NCI-H524 treated with DMSO at 0.1 percent for 48 hours (cell line): ENCODE measurements around the gene SHD.

ENCODE experiments used
- DNase-seq: peaks from one replicate; lab custom pipeline; 2025; lab: John Stamatoyannopoulos, UW

The SHD gene

GRCh38 chr19:4298810-4299550 is 19.9 kb downstream of the SHD start:
- DNase-seq, result no peak

- DNase-seq, result no peak
Observed at GRCh38 chr19:4300589-4300988, 21.5 kb downstream of the SHD start.

- no peak for DNase-seq
Observed at GRCh38 chr19:4301590-4302242, 22.6 kb downstream of the SHD start.

GRCh38 chr19:4302243-4302640 is 23.2 kb downstream of the SHD start, which contains the start of gene TMIGD2:
TMIGD2 (minus strand) TSS chr19:4302389; CDS start chr19:4302385, 4 bp downstream.
- DNase-seq, result no peak

- DNase-seq, result no peak
Observed at GRCh38 chr19:4303819-4304537, 24.9 kb downstream of the SHD start.

GRCh38 chr19:4304538-4305256 is 25.6 kb downstream of the SHD start, which contains the start of gene FSD1:
FSD1 (plus strand) TSS chr19:4304598; CDS start chr19:4304747, 149 bp downstream.
- no peak for DNase-seq

GRCh38 chr19:4305257-4305612 is 26.2 kb downstream of the SHD start:
- no peak for DNase-seq

- no peak for DNase-seq
Observed at GRCh38 chr19:4305659-4306058, 26.6 kb downstream of the SHD start.

- DNase-seq, result no peak
Observed at GRCh38 chr19:4310247-4311121, 31.4 kb downstream of the SHD start.

GRCh38 chr19:4313847-4314490 is 34.9 kb downstream of the SHD start:
- DNase-seq, result no peak

- DNase-seq, result no peak
Observed at GRCh38 chr19:4316956-4317355, 37.9 kb downstream of the SHD start.

GRCh38 chr19:4318460-4318859 is 39.4 kb downstream of the SHD start:
- no peak for DNase-seq

- DNase-seq, result no peak
Observed at GRCh38 chr19:4319067-4319718, 40.1 kb downstream of the SHD start.

- DNase-seq, result no peak
Observed at GRCh38 chr19:4320419-4320818, 41.4 kb downstream of the SHD start.

- no peak for DNase-seq
Observed at GRCh38 chr19:4322942-4323665, 44.0 kb downstream of the SHD start.

GRCh38 chr19:4323692-4324091 is 44.6 kb downstream of the SHD start:
- DNase-seq, result no peak

- DNase-seq, result no peak
Observed at GRCh38 chr19:4324228-4324627, 45.2 kb downstream of the SHD start.

GRCh38 chr19:4326215-4326836 is 47.3 kb downstream of the SHD start:
- no peak for DNase-seq

- no peak for DNase-seq
Observed at GRCh38 chr19:4326837-4327251, 47.8 kb downstream of the SHD start.
